TTC549 (cell line): ENCODE data around the gene CTSD.
"Not testable (repeated sequence)": the region's sequence is repeated elsewhere in the genome, so short reads cannot be mapped to it uniquely, and the experiment has no call there.

Experiments
- FAIRE-seq: peaks from 2 replicates; lab custom pipeline; 2012; peaks lifted over from hg19 to GRCh38; lab: Jason Lieb, UNC

The CTSD gene

GRCh38 chr11:1763796-1764661 is at the start of gene CTSD:
CTSD (minus strand) TSS chr11:1763927; CDS start chr11:1763859, 68 bp downstream.
- no peak for FAIRE-seq

- not testable (repeated sequence) for FAIRE-seq
Measured at GRCh38 chr11:1813356-1813755, 49.6 kb upstream of the CTSD start.

GRCh38 chr11:1812801-1813200 is 49.1 kb upstream of the CTSD start:
- no peak for FAIRE-seq

- no peak for FAIRE-seq
Measured at GRCh38 chr11:1812274-1812673, 48.5 kb upstream of the CTSD start.

GRCh38 chr11:1810761-1811160 is 47.0 kb upstream of the CTSD start:
- no peak for FAIRE-seq

GRCh38 chr11:1807264-1807995 is 43.7 kb upstream of the CTSD start:
- no peak for FAIRE-seq

- no peak for FAIRE-seq
Measured at GRCh38 chr11:1805525-1805924, 41.8 kb upstream of the CTSD start.

GRCh38 chr11:1803835-1804519 is 40.2 kb upstream of the CTSD start:
- not testable (repeated sequence) for FAIRE-seq

GRCh38 chr11:1803246-1803645 is 39.5 kb upstream of the CTSD start:
- FAIRE-seq, result no peak

- FAIRE-seq, result no peak
Measured at GRCh38 chr11:1797391-1798125, 33.8 kb upstream of the CTSD start.

- FAIRE-seq, result no peak
Measured at GRCh38 chr11:1796413-1797011, 32.8 kb upstream of the CTSD start.

GRCh38 chr11:1793081-1793480 is 29.4 kb upstream of the CTSD start:
- FAIRE-seq, result no peak

GRCh38 chr11:1792461-1792860 is 28.7 kb upstream of the CTSD start:
- no peak for FAIRE-seq

GRCh38 chr11:1791912-1792311 is 28.2 kb upstream of the CTSD start:
- no peak for FAIRE-seq

GRCh38 chr11:1786466-1786865 is 22.7 kb upstream of the CTSD start:
- FAIRE-seq, result no peak

GRCh38 chr11:1785749-1786413 is 22.2 kb upstream of the CTSD start:
- no peak for FAIRE-seq

- FAIRE-seq, result no peak
Measured at GRCh38 chr11:1784761-1785650, 21.3 kb upstream of the CTSD start.

- FAIRE-seq, result no peak
Measured at GRCh38 chr11:1783725-1784529, 20.2 kb upstream of the CTSD start.
